ENCODE data around the gene CISTR. TPM values are rescaled to one million over a fixed set of nuclear protein-coding genes. Genes with fewer than 3 reads are reported as not detected.
"Not testable (repeated sequence)": the region's sequence is repeated elsewhere in the genome, so short reads cannot be mapped to it uniquely, and the experiment has no call there.

CISTR gene
- total and polyA plus RNA-seq, 2 experiments from 2014 or later: not detected

GRCh38 chr12:53719649-53720048 is 32.1 kb downstream of the CISTR start:
- Mint-ChIP-seq H3K27me3 (ENCODE audit: insufficient read depth, low read depth, poor library complexity) (peaks cover 3% of the 10 kb centered on the region), H3K4me3 (no peak overlapping the region), H3K36me3 (ENCODE audit: low read depth) (no peaks in the 10 kb centered on the region), H3K9me3 (no peaks in the 10 kb centered on the region; the same call in 2 of the 3 replicates), H3K4me1 (peaks cover 9% of the 10 kb centered on the region; the same call in 1 of the 3 replicates), H3K27ac (no peak overlapping the region)
- Histone ChIP-seq H2AFZ (no peak overlapping the region), H3F3A (replicated peaks; ENCODE audit: low read depth) (no peaks in the 10 kb centered on the region), H3K27me3 (ENCODE audit: insufficient read depth) (no peaks in the 10 kb centered on the region), H3K4me3 (no peak overlapping the region), H3K9me2 (ENCODE audit: insufficient read depth) (no peaks in the 10 kb centered on the region), H4K20me1 (replicated peaks; ENCODE audit: insufficient read depth) (no peaks in the 10 kb centered on the region), H3K79me2 (replicated peaks; ENCODE audit: insufficient read depth) (no peaks in the 10 kb centered on the region), H3K27ac (ENCODE audit: low read depth) (no peak overlapping the region), H3K36me3 (ENCODE audit: insufficient read depth) (no peaks in the 10 kb centered on the region), H3K4me1 (ENCODE audit: insufficient read depth) (no peaks in the 10 kb centered on the region), H3K4me2 (no peak overlapping the region)
- ATAC-seq (peak; percentile 96), DNase-seq (ENCODE audit: low spot score) (peak; percentile 69)
- TF ChIP-seq EZH2 (IDR thresholded peaks at IDR 0.05; ENCODE audit: low read depth, unreplicated experiment) (no peak), EZH2phosphoT487 (IDR thresholded peaks at IDR 0.05; ENCODE audit: unreplicated experiment) (no peak), POLR2AphosphoS5 (IDR thresholded peaks at IDR 0.05; ENCODE audit: low read depth) (no peak), ZNF114 (CRISPR knock-in tag; IDR thresholded peaks at IDR 0.05) (no peak), CREB1 (CRISPR knock-in tag; IDR thresholded peaks at IDR 0.05; ENCODE audit: low read depth) (no peak), JUNB (IDR thresholded peaks at IDR 0.05; ENCODE audit: unreplicated experiment) (no peak)
- TF ChIP-seq, protein P1, sequence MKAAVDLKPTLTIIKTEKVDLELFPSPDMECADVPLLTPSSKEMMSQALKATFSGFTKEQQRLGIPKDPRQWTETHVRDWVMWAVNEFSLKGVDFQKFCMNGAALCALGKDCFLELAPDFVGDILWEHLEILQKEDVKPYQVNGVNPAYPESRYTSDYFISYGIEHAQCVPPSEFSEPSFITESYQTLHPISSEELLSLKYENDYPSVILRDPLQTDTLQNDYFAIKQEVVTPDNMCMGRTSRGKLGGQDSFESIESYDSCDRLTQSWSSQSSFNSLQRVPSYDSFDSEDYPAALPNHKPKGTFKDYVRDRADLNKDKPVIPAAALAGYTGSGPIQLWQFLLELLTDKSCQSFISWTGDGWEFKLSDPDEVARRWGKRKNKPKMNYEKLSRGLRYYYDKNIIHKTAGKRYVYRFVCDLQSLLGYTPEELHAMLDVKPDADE (IDR thresholded peaks at IDR 0.05): no peak
- TF ChIP-seq, protein P2, sequence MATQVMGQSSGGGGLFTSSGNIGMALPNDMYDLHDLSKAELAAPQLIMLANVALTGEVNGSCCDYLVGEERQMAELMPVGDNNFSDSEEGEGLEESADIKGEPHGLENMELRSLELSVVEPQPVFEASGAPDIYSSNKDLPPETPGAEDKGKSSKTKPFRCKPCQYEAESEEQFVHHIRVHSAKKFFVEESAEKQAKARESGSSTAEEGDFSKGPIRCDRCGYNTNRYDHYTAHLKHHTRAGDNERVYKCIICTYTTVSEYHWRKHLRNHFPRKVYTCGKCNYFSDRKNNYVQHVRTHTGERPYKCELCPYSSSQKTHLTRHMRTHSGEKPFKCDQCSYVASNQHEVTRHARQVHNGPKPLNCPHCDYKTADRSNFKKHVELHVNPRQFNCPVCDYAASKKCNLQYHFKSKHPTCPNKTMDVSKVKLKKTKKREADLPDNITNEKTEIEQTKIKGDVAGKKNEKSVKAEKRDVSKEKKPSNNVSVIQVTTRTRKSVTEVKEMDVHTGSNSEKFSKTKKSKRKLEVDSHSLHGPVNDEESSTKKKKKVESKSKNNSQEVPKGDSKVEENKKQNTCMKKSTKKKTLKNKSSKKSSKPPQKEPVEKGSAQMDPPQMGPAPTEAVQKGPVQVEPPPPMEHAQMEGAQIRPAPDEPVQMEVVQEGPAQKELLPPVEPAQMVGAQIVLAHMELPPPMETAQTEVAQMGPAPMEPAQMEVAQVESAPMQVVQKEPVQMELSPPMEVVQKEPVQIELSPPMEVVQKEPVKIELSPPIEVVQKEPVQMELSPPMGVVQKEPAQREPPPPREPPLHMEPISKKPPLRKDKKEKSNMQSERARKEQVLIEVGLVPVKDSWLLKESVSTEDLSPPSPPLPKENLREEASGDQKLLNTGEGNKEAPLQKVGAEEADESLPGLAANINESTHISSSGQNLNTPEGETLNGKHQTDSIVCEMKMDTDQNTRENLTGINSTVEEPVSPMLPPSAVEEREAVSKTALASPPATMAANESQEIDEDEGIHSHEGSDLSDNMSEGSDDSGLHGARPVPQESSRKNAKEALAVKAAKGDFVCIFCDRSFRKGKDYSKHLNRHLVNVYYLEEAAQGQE (IDR thresholded peaks at IDR 0.05; ENCODE audit: unreplicated experiment): no peak

- not testable (repeated sequence) for ATAC-seq; H4K20me1 ChIP-seq (replicated peaks; ENCODE audit: insufficient read depth); H3K36me3 Mint-ChIP-seq (ENCODE audit: low read depth); H3F3A ChIP-seq (replicated peaks; ENCODE audit: low read depth); H3K4me3 Mint-ChIP-seq; H3K4me3 ChIP-seq; H3K27me3 ChIP-seq (ENCODE audit: insufficient read depth); H2AFZ ChIP-seq; H3K79me2 ChIP-seq (replicated peaks; ENCODE audit: insufficient read depth); H3K27ac Mint-ChIP-seq; H3K4me2 ChIP-seq; DNase-seq (ENCODE audit: low spot score); H3K27ac ChIP-seq (ENCODE audit: low read depth); H3K36me3 ChIP-seq (ENCODE audit: insufficient read depth); H3K9me3 Mint-ChIP-seq; H3K9me2 ChIP-seq (ENCODE audit: insufficient read depth); H3K4me1 ChIP-seq (ENCODE audit: insufficient read depth); H3K4me1 Mint-ChIP-seq; H3K27me3 Mint-ChIP-seq (ENCODE audit: insufficient read depth, low read depth, poor library complexity)
These were observed 33.2 kb downstream of the CISTR start for GRCh38 chr12:53718567-53718966.

All from GM23338 (cell line).